T-helper 22 cell (primary cell): ENCODE measurements around the gene RNF157.

Experiments used
- DNase-seq: peaks from one replicate; pipeline ENCODE4 v3.0.0-alpha.2; 2020; ENCODE audit warnings: low read depth

RNF157 gene

DNA sequence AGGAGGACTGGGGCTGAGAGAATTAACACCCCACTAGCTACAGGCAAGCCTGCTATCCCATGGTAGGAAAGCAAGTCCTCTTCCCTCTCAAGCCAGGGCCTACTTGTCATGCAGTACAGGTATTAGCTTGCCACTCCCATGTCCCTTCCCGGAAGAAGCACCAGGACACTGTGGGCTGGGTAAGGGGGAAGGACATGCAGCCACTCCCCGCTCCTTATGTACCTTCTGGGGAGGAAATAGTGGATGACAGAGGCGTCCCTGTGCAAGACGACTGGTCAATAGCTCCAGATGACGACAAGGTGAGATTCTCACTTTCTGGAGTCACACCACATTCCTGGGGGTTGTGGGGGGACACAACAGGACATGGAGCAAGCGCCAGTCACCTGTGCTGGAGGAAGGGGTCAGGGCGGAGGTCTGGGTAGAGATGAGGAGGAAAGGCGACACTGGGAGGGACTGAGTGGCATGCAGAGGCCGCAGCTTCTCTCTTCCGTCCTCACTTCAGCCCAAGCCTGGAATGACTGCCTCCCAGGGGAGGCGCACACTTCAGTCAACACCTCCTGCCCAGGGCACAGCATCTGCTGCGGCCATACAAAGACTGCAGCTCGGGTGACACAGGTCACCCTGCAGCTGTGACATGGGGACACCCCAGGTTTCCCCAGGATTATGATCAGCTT, 84.2 kb downstream of the RNF157 start:
- no peak for DNase-seq

DNA sequence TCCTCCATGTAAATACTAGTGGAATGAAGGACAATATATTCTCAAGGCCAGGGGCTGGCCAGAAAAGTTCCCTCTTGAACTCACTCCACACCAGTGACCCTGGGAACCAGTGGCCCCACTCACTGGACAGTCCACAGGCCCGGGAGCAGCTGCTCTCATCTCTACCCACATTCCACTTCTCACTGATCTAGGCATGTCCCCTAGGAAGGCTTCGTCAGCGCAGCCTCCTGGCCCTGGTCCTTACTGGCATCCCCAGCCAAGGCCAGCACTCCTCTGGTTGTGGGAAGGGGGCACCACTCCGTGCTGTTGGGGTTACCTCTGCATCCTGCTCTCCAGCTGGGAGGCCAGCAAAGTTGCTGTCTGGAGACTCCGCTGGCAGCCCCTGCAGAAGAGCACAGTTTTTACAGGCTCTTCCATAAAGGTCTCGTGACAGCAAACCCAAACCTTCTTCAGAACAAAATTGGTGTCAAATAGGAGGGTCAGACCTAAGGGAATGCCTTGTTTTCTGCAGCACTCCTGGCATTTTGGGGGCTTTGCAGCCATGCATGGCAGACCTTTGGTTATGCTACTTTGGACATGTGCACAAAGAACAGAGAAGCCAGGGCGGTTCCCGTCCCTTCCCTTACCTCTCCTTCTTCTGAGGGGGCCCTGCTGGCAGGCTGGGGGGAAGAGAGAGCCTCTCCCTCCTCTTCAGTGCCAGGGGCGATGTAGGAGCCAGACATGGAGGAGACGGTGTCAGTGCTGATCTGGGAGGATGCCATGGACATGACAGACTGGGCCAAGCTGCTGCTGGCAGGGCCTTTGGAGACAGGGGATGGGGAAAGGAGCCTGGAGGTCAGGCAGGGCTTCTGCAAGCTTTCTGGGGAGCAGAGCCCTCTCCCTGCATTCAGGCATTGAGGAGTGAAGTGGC, 85.1 kb downstream of the RNF157 start:
- DNase-seq = no peak

DNA sequence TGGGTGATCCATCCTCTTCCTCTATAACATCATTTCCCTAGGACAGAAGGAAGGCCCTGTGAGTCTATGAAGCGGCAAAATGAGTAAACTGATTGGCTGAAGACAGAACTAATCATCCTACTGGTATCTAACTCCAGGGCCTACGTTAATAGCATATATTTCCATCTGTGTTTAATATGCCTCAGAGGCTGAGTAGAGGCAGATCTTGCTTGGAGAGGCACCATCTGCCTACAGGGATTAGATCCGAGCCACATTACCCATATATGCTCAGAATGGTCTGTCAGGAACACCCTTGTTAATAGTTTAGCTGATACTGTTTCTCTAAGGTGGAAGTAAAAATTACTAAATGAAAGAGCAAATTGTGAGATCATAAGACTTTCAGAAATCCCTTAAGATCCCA, 86.0 kb downstream of the RNF157 start:
- no peak for DNase-seq

- DNase-seq = no peak
Measured at GRCh38 chr17:76153640-76154039, 86.7 kb downstream of the RNF157 start.

- DNase-seq = no peak
Measured at GRCh38 chr17:76153202-76153601, 87.1 kb downstream of the RNF157 start.

GRCh38 chr17:76152591-76152990, 87.7 kb downstream of the RNF157 start:
- no peak for DNase-seq

DNA sequence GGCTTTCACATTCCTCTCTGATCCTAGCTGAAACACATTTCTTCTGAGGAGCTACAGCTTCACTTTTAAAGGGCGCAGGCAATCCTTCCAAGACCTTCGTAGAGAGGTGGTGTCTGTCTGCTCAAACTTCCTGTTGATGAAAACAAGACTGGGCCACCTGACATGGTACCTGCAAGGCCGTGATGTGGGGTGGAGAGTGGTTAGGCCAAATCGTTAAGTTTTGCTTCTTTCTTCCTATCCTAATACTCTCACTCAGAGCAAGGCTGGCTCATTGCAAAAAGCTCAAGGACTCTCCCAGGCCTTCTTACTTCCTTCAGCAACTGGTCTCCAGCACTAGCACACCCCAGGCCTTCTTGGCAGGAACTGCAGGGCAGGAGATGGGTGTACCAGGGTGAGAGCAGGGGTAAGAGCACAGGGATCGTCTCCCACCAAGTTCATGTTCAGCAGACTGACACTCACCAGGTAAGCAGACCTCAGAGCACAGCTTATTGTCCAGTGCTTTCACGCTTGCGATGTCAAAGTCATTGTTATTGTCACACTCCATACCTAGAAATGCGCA, 88.3 kb downstream of the RNF157 start:
- DNase-seq = no peak

DNA sequence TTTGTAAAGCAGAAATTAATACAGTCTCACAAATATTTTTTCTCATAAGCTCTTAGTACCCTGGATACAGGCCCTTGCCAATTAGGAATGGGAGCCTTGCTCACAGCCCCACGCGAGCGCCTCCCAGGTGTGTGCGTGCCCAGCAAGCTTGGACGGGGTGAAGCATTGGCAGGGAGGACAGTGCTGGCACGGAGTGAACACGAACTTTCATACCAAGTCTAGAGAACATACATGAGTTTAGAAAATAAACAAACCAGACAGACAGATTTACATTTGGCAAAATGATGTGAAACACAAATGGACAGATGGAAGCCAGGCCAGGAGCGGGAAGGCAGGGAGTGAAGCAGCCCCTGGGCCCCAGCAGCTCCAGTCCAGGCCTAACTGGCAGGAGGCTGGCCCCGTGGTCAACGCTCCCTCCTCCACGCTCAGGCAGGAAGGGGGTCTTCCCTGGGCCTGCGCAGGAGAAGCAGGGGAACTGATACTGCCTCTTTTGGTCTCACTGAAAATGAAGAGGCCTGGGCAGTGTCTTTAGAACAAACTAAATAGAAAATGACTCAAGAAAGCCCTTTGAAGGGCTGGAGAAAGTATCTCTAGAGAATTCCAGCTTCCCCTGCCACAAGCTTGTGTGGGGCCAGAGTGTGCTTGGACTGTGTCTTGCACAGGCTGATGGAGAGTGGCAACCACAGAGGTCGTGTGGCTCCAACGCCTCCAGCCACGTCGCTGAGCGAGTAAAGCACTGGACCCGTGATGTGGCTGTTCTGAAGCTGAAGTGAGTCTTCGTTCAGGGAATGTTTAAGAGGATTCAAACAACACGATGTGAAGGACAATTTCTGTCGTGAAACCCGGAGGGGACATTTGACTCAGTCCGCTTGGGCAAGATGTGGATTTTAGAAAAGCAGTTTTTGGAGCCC, 89.3 kb downstream of the RNF157 start:
- no peak for DNase-seq

GRCh38 chr17:76149214-76149613, 91.1 kb downstream of the RNF157 start:
- no peak for DNase-seq

- DNase-seq = no peak
Measured at GRCh38 chr17:76148015-76148326, 92.3 kb downstream of the RNF157 start.

GRCh38 chr17:76147211-76148014, 92.9 kb downstream of the RNF157 start:
- DNase-seq = no peak

- DNase-seq = no peak
Measured at GRCh38 chr17:76146053-76146851, 94.0 kb downstream of the RNF157 start.

- peak; percentile 27 for DNase-seq
Measured at GRCh38 chr17:76145231-76146052, 94.9 kb downstream of the RNF157 start.

DNA sequence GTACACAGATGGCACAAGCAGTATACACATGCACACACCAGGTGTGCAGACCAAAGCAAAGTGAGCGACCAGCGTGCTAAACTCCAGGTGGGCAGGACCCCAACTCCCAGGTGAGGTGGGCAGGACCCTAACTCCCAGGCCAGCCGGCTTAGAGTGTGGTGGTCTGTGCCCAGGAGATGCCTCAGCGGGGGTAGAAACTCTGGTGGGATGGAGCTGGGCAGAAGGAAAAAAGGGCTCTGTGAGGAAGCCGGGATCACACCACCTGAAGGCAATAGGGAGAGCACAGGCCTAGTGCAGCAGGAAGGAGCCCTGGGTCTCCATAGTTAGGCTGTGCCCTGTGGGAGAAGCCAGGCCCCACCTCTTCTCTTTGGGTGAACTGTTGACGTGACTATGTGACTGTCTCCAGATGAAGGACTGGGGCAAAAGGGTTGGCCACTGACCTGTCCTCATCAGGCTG, 97.7 kb downstream of the RNF157 start:
- DNase-seq = no peak

- no peak for DNase-seq
Measured at GRCh38 chr17:76142039-76142584, 98.2 kb downstream of the RNF157 start.

DNA sequence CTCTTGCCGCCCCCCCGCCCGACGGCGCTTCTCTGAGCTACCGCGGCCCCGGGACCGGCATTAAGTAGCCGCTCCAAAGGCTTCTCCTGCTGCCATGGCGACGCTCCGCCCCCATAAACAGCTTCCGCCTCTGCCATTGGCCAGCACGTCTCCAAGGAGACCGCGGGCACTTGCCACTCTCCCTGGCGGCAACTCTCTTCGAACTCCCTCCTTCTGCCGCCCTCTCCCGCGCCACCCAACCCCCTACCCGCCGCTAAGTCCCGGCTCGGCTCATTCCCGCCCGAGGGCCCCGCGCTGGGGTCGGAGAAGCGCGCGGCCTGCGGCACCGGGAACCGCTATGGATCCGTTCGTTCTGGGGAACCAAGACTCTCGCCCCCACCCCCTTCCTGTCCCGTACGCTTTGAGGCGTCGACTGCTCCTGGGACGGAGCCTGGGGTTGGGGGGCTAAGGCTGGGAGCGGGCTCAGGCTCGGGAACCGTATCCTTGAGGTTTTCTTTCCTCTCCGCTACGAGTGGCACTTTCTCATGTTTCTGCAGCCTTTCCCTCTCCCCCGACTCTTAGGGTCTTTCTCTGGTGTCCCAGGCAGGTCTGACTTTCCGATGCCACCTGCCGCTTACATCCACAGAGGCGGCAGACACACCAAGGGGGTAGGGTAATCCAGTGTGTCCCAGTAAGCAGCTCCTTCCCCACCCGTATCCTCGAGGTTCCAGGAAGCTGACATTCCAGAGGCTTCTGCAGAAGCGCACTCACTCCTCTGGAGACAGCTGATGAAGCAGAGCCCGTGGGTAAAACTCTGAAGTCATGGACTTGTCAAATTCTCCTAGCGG, 98.9 kb downstream of the RNF157 start, which contains the start of gene FOXJ1:
Gene FOXJ1 (minus strand): TSS at position 34 of the 827 bp plus-strand sequence. CDS start 850 bp downstream, outside the sequence.
- DNase-seq = peak; percentile 84

DNA sequence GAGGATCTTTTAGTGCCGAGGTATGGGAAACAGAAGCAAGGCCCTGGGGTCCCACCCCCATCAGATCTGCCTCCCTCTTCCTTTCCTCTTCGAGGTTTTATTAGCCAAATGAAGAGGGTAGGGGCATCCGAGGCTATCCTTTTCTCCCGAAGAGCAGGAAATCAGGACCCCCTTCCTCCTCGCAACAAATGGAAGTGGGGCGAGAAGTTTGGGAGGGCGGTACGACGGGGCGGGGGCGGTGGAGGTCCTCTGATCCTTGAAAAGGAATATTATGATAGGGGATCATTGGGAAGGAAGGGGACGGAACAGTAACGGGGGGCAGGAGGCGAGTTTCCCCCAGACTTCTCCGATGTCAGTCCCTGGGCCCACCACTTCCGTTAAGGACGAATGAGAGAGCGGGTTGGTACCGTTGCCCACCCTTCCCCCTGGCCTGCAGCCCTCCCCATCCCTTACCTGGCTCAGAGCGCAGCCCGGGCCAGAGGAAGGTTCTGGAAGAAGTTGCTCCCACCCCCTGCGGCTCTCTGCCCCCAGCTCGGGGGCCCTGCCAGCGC, 99.6 kb downstream of the RNF157 start:
- no peak for DNase-seq
